Ovary (tissue), 3 donors: ENCODE results near the gene GAREM1.

Source experiments
- CTCF ChIP-seq, 3 donors: fragments of 450-650 bp in 2 of 3; fragments of 200-600 bp in 1 of 3; IDR thresholded peaks; one replicate each; pipeline versions ENCODE4 v1.5.1 to v1.8.0; 2016 to 2022; ENCODE audit warnings: antibody characterized with exemption in 3 of 3, mild to moderate bottlenecking in 1 of 3
- EP300 ChIP-seq: sonication (generic); formaldehyde crosslinking; IDR thresholded peaks from one replicate; pipeline ENCODE4 v1.6.1; 2017; ENCODE audit warnings: antibody characterized with exemption
- donor health status: DM: no; HTN: no; CAD: no.

- TF ChIP-seq EP300, result no peak
- TF ChIP-seq CTCF (IDR thresholded peaks at IDR 0.05), result no peak
Measured at GRCh38 chr18:32446780-32447179, 23.9 kb downstream of the GAREM1 start.
